GM18499 (cell line): ENCODE results near the gene OVCA2.

ENCODE experiments used
- ATAC-seq: cut with Tn5 transposase; IDR thresholded peaks from one replicate; pipeline ENCODE4 v1.9.1; 2021; ENCODE audit warnings: moderate number of reproducible peaks; ENCODE audit not compliant: insufficient read depth, unreplicated experiment

OVCA2 gene

DNA sequence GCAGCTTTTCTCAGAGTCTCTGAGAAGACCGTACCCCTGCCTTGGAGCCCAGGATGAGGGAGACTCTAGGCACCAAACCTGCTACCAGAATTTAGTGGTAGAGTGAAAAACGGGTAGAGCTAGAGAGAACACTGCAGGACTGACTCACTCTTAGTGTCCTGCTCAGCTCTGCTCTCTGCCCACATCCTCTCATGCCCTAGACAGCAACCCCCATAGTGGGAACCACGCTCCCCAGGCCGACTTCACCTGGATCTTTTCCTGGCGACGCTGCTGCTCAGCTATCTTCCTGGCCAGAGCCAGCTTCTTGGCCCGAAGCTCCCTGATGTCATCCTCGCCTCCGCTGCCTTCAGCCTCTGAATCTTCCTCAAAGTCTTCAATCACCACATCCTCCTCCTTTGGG is 39.7 kb downstream of the OVCA2 start:
- ATAC-seq = no peak

- no peak for ATAC-seq
These were observed 40.4 kb downstream of the OVCA2 start for GRCh38 chr17:2082003-2082781.

GRCh38 chr17:2083613-2084035 is 41.8 kb downstream of the OVCA2 start:
- ATAC-seq = no peak

GRCh38 chr17:2084036-2084765 is 42.4 kb downstream of the OVCA2 start:
- ATAC-seq = no peak

DNA sequence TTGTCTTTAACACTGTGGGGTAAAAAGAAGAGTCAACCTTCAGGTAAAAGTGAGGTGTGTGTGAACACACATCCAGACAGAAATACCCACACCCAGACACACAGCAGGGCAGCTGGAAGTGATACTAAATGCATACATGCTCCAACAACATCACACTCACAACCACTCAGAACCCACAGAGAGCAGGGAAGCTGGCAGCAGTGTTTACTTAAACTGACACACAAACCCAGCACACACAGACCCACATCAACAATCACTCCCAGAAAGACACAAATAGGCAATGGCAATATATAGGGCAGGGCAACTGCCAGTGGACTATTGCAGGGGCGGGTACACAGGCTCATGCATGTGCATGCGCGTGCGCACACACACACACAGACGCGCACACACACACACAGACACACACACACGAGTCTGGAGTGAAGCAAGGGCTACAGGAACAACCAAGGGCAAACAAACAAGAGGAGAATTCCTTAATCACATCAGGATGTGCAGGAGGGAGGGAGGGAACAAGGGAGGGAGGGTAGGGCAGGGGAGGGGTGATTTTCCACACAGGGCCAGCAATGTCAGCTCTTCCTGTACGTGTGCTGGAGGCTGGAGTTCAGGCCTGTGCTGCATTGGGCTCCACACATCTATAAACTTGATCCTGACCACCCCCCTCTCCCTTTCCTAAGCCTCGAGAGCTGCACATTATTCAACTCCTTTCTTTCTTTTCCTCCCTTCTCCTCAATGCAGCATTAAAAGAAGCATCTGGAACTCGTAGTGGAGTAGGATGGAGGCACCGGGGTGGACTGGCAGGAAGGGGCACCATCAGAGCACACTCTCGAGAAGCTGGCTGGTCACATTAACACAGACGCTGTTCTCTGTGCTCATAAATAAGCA is 43.2 kb downstream of the OVCA2 start:
- no peak for ATAC-seq

DNA sequence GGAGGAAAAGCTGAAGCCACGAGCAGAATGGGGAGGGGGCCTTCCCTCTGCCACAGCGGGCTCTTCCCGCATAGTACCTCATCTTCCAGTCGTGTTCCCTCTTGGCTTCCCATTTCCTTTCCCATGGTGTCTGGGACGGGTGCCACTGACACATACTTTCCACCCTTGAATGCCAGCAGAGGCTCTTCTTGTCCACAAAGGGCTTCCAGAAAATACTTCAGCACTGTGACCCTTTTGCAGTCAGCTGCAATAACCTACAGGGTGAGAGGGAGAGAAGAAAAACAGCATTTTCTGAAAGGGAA is 43.8 kb downstream of the OVCA2 start:
- ATAC-seq = no peak

DNA sequence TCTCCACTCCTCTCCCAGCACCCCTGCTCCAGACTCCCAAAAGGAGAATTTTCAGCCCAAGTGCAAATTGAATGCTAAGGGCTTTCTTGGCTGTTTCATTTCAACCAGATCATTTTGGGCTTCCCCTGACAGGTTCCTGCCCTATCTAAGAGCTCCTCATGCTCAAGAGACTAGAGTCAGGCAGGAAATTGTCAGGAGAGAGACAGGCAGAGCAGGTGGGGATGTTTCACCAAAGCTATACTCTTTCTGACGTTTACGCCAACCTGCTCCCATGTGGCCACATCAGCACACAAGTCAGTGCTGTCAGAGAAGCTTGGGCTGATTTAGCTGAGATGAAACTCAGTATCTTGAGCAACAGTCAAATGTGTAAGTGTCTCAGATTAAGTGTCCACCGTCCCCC is 44.5 kb downstream of the OVCA2 start:
- no peak for ATAC-seq

- no peak for ATAC-seq
These were observed 45.9 kb downstream of the OVCA2 start for GRCh38 chr17:2087597-2088211.

DNA sequence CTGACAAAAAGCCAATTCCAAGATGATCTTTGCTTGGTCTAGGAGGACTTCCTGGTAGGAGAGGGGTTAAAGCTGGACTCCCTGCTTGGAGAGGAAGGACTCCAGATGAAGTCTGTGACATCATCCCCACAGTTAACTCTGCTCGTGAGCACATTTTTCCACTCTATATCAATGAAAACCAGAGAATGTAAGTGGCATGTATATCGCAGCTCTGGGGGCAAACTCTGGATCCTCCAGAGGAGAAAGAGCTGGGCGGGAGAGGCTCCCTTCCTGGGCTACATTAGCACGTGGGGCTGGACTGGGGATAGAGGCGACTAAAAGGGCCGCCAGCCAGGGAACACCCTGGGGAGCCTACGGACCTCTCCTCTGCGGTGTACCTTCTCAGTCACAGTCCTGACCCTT is 47.2 kb downstream of the OVCA2 start:
- no peak for ATAC-seq

GRCh38 chr17:2090210-2090641 is 48.4 kb downstream of the OVCA2 start:
- no peak for ATAC-seq

GRCh38 chr17:2090804-2091534 is 49.1 kb downstream of the OVCA2 start:
- ATAC-seq = no peak

DNA sequence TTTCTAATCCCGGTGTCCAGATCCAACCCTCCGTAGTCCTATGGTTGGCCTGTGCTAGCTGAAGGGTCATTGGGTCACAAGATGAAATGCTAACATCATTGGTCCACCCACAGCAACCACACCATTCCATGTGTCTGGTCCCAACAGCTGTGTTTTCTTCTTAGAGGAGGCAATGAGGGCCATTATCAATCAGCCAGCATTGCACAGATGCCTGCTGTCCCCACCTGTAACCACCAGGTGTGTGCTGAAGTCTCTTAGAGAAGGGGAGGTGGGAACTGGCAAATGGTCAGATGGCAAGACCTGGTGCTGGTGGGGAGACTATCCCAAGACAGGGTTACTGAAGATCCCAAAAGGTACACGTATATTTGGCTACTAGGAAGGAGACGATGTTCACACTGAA is 50.4 kb downstream of the OVCA2 start:
- ATAC-seq = no peak
